Measurements from ENCODE around the gene ARHGAP15.

DNA sequence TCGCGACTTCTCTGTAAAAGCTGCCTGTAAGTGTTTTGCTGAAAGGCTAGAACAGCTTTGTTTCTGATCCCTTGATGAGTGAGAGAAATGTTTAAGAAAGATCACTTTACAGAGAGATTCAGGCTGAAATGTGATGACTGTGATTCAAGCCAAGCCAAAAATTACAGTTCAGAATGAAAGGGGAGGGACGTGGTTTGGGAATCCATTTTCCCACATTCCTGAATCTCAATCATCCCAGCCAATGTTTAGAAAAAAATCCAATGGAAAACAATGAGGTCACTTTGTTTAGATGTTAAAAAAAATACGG is 416.7 kb downstream of the ARHGAP15 start:
- no peak for TF ChIP-seq EP300 (IDR thresholded peaks at IDR 0.05)
- TF ChIP-seq, protein P1, sequence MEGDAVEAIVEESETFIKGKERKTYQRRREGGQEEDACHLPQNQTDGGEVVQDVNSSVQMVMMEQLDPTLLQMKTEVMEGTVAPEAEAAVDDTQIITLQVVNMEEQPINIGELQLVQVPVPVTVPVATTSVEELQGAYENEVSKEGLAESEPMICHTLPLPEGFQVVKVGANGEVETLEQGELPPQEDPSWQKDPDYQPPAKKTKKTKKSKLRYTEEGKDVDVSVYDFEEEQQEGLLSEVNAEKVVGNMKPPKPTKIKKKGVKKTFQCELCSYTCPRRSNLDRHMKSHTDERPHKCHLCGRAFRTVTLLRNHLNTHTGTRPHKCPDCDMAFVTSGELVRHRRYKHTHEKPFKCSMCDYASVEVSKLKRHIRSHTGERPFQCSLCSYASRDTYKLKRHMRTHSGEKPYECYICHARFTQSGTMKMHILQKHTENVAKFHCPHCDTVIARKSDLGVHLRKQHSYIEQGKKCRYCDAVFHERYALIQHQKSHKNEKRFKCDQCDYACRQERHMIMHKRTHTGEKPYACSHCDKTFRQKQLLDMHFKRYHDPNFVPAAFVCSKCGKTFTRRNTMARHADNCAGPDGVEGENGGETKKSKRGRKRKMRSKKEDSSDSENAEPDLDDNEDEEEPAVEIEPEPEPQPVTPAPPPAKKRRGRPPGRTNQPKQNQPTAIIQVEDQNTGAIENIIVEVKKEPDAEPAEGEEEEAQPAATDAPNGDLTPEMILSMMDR (IDR thresholded peaks at IDR 0.05), result no peak

All from suprapubic skin (tissue), 3 donors.